Smooth muscle cell (in vitro differentiated cells): ENCODE measurements around the gene CACNB1. TPM values are rescaled to one million over a fixed set of nuclear protein-coding genes. Genes with fewer than 3 reads are reported as not detected.
A peak's percentile ranks its signal among the peaks of the same experiment; 100 is the strongest.

Source experiments
- DNase-seq: peaks from one replicate; lab custom pipeline; 2025; ENCODE audit not compliant: unreplicated experiment; lab: John Stamatoyannopoulos, UW
- H2AFZ ChIP-seq: fragments of 200-600 bp; sonication (generic); 2 replicates; pipeline ENCODE4 v1.6.0; 2016; ENCODE audit warnings: antibody characterized with exemption, low read depth, mild to moderate bottlenecking
- H3F3A ChIP-seq: fragments of 200-600 bp; sonication (generic); 2 replicates; pipeline ENCODE4 v1.6.0; 2017; ENCODE audit warnings: antibody characterized with exemption, low read depth
- H3K27ac ChIP-seq: fragments of 200-600 bp; sonication (generic); 2 replicates; pipeline ENCODE4 v1.5.1; 2016; ENCODE audit warnings: low read depth, mild to moderate bottlenecking
- H3K27me3 ChIP-seq: fragments of 200-600 bp; sonication (generic); 2 replicates; pipeline ENCODE4 v1.6.1; 2016; ENCODE audit warnings: low read depth, mild to moderate bottlenecking
- H3K36me3 ChIP-seq: fragments of 200-600 bp; sonication (generic); 2 replicates; pipeline ENCODE4 v1.5.1; 2016; ENCODE audit warnings: low read depth
- H3K4me1 ChIP-seq: fragments of 200-600 bp; sonication (generic); 2 replicates; pipeline ENCODE4 v1.5.1; 2016; ENCODE audit warnings: low read depth
- H3K4me2 ChIP-seq: fragments of 200-600 bp; sonication (generic); 2 replicates; pipeline ENCODE4 v1.6.0; 2016; ENCODE audit warnings: mild to moderate bottlenecking
- H3K4me3 ChIP-seq: fragments of 200-600 bp; sonication (generic); 2 replicates; pipeline ENCODE4 v1.5.1; 2016; ENCODE audit warnings: mild to moderate bottlenecking
- H3K79me2 ChIP-seq: fragments of 200-600 bp; sonication (generic); 2 replicates; pipeline ENCODE4 v1.6.0; 2016; ENCODE audit warnings: low read depth, mild to moderate bottlenecking
- H3K9ac ChIP-seq: fragments of 200-600 bp; sonication (generic); 2 replicates; pipeline ENCODE4 v1.6.0; 2016; ENCODE audit warnings: low read depth
- H3K9me3 ChIP-seq: fragments of 200-600 bp; sonication (generic); replicated peaks from 2 replicates; pipeline ENCODE4 v1.5.1; 2016; ENCODE audit warnings: low read depth
- H4K20me1 ChIP-seq: fragments of 200-600 bp; sonication (generic); 2 replicates; pipeline ENCODE4 v1.6.0; 2016; ENCODE audit warnings: low read depth
- CTCF ChIP-seq: fragments of 200-600 bp; sonication (generic); IDR thresholded peaks from 2 replicates; pipeline ENCODE4 v1.5.1; 2017; ENCODE audit warnings: borderline replicate concordance, mild to moderate bottlenecking, antibody characterized with exemption; ENCODE audit not compliant: insufficient read depth, poor library complexity, severe bottlenecking
- WGBS: methylation state at CpG from one replicate; pipeline ENCODE4 v1.1.7; 2016; ENCODE audit warnings: low lambda C conversion rate; 5-methylcytosine and 5-hydroxymethylcytosine counted together
- polyA plus RNA-seq: library from polyadenylated mRNA; unstranded; fragments of >200 nt; fragmentation: Nextera tagmentation; extraction: Ambion mirVana; gene quantifications from 2 replicates; pipeline ENCODE4 v1.2.1, GENCODE V29; 2016
- total RNA-seq: library from RNA; depleted of rRNA; stranded (reverse); fragments of >200 nt; gene quantifications from 2 replicates; pipeline ENCODE4 v1.2.3, GENCODE V29; 2014

CACNB1 gene
- total and polyA plus RNA-seq, 2 experiments from 2014 or later: 7.1 to 9.2 TPM

- H3K79me2 ChIP-seq: peaks cover 22% of the 10 kb centered on the region
- DNase-seq: no peak
- no peak overlapping the region for H3K4me2 ChIP-seq
- H3K4me1 ChIP-seq: peaks cover 18% of the 10 kb centered on the region
- 92% methylated on average over 8 of the region's 8 CpGs for WGBS
- TF ChIP-seq CTCF: no peak
- H3K9ac ChIP-seq: no peak overlapping the region
- peaks cover 32% of the 10 kb centered on the region for H3F3A ChIP-seq
- H3K27ac ChIP-seq: no peak overlapping the region
- no peak overlapping the region for H2AFZ ChIP-seq
- H3K4me3 ChIP-seq: no peak overlapping the region
- H4K20me1 ChIP-seq: peaks cover 36% of the 10 kb centered on the region
- no peaks in the 10 kb centered on the region for H3K9me3 ChIP-seq
- no peaks in the 10 kb centered on the region for H3K27me3 ChIP-seq
- peaks cover 9% of the 10 kb centered on the region for H3K36me3 ChIP-seq
Measured at GRCh38 chr17:39204245-39204644, 6.8 kb upstream of the CACNB1 start.

GRCh38 chr17:39200957-39201510, 3.6 kb upstream of the CACNB1 start:
- no peak overlapping the region for H2AFZ ChIP-seq
- WGBS: 49% methylated on average over 11 of the region's 11 CpGs
- H3K9ac ChIP-seq: peak overlapping the region; percentile 100
- peaks cover 30% of the 10 kb centered on the region for H3K79me2 ChIP-seq
- H3K4me3 ChIP-seq: peak overlapping the region; percentile 91
- peak overlapping the region; percentile 98 for H3K4me2 ChIP-seq
- H3K27ac ChIP-seq: peak overlapping the region; percentile 99
- no peaks in the 10 kb centered on the region for H3K27me3 ChIP-seq
- H3K4me1 ChIP-seq: peaks cover 28% of the 10 kb centered on the region
- peaks cover 9% of the 10 kb centered on the region for H3K36me3 ChIP-seq
- TF ChIP-seq CTCF: no peak
- H3F3A ChIP-seq: peaks cover 28% of the 10 kb centered on the region
- no peaks in the 10 kb centered on the region for H3K9me3 ChIP-seq
- no peak for DNase-seq
- H4K20me1 ChIP-seq: peaks cover 36% of the 10 kb centered on the region

- Histone ChIP-seq H2AFZ (peak within 1 kb of the TSS; percentile 97), H3K4me2 (peak within 1 kb of the TSS; percentile 98), H3F3A (peaks cover 31% of the 10 kb centered on the region), H3K36me3 (peaks cover 9% of the 10 kb centered on the region), H3K27ac (peak within 1 kb of the TSS; percentile 99), H4K20me1 (peaks cover 36% of the 10 kb centered on the region), H3K4me1 (peaks cover 36% of the 10 kb centered on the region), H3K27me3 (no peaks in the 10 kb centered on the region), H3K9me3 (no peaks in the 10 kb centered on the region), H3K9ac (peak within 1 kb of the TSS; percentile 100), H3K4me3 (peak within 1 kb of the TSS; percentile 91), H3K79me2 (peaks cover 30% of the 10 kb centered on the region)
- no peak for TF ChIP-seq CTCF
- under 1% methylated on average over 49 of the region's 52 CpGs for WGBS
- DNase-seq: peak; percentile 70
Measured at GRCh38 chr17:39200070-39200879, 2.8 kb upstream of the CACNB1 start, which contains the start of gene RPL19. TSS of gene RPL19 (plus strand) at chr17:39200283. CDS start at chr17:39200345, 62 bp downstream.

- H3K4me3 ChIP-seq: peak overlapping the region; percentile 91
- H3K27ac ChIP-seq: peak overlapping the region; percentile 99
- H3K79me2 ChIP-seq: peaks cover 30% of the 10 kb centered on the region
- H2AFZ ChIP-seq: peak overlapping the region; percentile 97
- H3K4me1 ChIP-seq: peaks cover 40% of the 10 kb centered on the region
- peaks cover 36% of the 10 kb centered on the region for H4K20me1 ChIP-seq
- DNase-seq: peak; percentile 70
- peak overlapping the region; percentile 98 for H3K4me2 ChIP-seq
- 2% methylated on average over 10 of the region's 10 CpGs for WGBS
- peaks cover 8% of the 10 kb centered on the region for H3K36me3 ChIP-seq
- peaks cover 30% of the 10 kb centered on the region for H3F3A ChIP-seq
- no peak for TF ChIP-seq CTCF
- peak overlapping the region; percentile 100 for H3K9ac ChIP-seq
- no peaks in the 10 kb centered on the region for H3K9me3 ChIP-seq
- H3K27me3 ChIP-seq: no peaks in the 10 kb centered on the region
Measured at GRCh38 chr17:39199820-39200069, 2.3 kb upstream of the CACNB1 start.
